KBM-7 (cell line): ENCODE data around the gene APPL2.

Experiments used
- DNase-seq: peaks from one replicate; pipeline ENCODE4 v3.0.0-alpha.2; 2015
- in situ Hi-C: fragments of 300-500 bp; cut with MboI; formaldehyde crosslinking; loops from 2 replicates; pipeline ENCODE4 v1.14.3; 2020; ENCODE audit warnings: low sequenced_read_pairs, low pct_unique_long_range_greater_than_20kb, mixed read lengths

Gene APPL2

GRCh38 chr12:105164068-105164467, 71.9 kb downstream of the APPL2 start:
- in situ Hi-C loops: no loop called here
- no peak for DNase-seq

GRCh38 chr12:105162174-105162573, 73.8 kb downstream of the APPL2 start:
- in situ Hi-C loops: no loop called here
- DNase-seq: no peak

DNA sequence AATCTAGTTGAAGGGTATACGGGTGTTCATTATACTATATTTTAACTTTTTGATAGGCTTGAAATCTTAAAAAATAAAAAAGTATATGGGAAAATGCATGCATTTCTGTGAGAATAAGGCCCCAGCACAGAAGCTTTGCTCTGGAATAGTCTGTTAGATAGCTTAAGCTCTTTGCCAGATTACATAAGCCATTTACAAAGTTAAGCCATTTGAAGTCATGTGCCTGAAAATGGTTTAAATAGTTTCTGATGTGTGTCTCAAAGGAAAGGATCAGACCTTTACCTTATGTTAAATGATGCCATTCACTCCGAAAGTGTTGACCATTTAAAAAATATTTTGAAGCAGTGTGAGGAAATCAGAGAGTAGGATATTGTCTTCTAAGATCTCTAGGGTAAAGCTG, 77.1 kb downstream of the APPL2 start:
- DNase-seq: no peak
- in situ Hi-C loops: no loop called here

GRCh38 chr12:105157606-105158005, 78.4 kb downstream of the APPL2 start:
- in situ Hi-C loops: no loop called here
- DNase-seq: no peak

GRCh38 chr12:105156260-105156659, 79.7 kb downstream of the APPL2 start:
- no peak for DNase-seq
- in situ Hi-C loops: no loop called here

- in situ Hi-C loops: no loop called here
- no peak for DNase-seq
Measured at GRCh38 chr12:105142259-105142658, 93.7 kb downstream of the APPL2 start.

DNA sequence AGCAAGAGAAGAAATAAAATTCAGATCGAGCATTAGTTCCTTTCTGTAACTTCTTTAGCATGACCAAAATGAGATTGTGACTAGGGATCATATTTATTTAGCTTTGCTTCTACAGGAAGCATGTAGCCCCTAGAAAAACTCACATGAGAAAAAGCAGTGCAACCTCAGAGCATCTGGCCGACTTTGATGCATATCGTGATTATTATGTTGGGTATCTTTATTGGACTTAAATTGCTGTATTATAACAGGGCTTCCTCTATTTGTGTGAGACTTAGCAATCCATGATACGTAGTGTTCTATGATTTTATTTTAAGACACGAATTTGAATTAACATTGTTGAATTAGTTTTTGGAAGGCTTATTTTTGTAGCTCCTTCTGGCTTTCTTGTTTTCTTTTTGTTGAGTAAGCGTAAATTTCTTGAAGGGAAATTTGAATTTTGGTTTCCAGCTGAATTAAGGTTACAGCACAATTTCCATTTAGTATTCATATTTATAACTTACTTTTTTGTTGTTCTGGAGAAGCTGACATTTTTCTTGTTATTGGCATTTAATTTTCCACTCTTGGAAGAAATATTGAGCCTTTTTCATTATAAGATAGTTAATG, 94.6 kb downstream of the APPL2 start:
- in situ Hi-C loops: no loop called here
- DNase-seq: no peak

- no peak for DNase-seq
- in situ Hi-C loops: no loop called here
Measured at GRCh38 chr12:105138248-105138647, 97.7 kb downstream of the APPL2 start.
